NCI-H1694 (cell line): ENCODE data around the gene A2M.

Experiments
- DNase-seq: peaks from one replicate; lab custom pipeline; 2025; lab: John Stamatoyannopoulos, UW

A2M gene

GRCh38 chr12:9073076-9073475 lies 42.6 kb downstream of the A2M start:
- DNase-seq: no peak

DNA sequence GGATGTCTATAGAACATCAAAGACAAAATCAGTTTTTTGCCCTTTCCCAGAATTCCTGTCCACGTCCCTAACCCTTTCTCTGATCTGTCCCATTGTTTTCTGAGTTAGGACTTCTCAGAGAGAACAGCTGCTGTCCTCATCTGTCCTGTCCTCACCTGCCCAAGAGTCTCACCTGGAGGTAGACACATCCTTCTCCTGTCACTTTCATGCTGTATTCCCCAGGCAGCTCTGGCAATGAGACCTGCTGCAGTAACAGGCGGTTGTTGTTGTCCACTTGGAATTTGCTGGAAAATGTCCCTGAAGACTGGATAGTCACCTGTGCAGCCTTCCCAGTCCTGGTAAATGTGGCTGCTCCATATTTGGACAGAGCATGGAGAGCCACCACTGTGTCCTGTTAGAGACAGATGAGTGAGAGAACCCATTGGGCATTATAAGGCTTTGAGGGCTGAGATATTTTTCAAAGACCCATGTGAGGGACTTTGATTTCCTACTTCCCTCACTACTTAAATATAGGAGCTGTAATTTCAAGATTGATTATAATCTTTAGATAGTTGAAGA lies 43.2 kb downstream of the A2M start:
- DNase-seq: no peak

DNA sequence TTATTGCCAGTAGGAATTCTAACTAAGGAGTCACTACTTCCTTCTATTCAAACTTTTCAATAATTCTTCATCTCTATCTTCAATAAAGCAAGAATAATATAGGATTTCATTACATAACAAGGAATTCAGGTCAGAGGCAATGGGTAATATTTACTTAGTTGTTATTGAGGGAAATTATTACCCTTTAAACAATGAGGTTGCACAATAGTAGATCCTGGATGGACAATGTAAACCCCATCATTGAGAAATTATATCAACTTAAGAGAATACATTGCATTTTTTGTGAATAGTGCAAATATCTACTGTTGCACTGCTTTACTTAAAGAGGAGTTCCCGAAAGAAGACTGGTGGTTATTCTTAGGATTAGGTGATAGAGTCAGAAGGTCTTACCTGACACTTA lies 43.8 kb downstream of the A2M start:
- DNase-seq: no peak

- DNase-seq: no peak
Observed at GRCh38 chr12:9071518-9071917, 44.2 kb downstream of the A2M start.

- DNase-seq: no peak
Observed at GRCh38 chr12:9070351-9070750, 45.4 kb downstream of the A2M start.

DNA sequence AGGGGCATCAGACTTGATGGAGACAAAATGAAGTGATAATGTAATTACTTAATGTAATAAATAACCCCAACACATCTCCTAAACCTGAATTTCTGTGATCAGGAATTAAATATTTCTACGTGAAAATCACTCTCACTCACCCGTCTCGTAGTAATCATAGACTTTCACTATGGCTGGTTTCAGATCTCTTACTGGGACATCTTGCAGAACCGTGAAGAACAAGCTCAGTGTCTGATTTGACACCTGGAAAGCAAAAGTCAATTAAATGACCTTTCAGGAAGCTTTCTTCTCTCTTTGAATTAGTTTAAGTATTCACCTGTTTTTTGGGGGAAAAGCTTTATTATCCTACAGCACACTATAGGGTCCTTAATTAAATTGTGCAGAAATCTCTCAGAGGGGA lies 47.1 kb downstream of the A2M start:
- no peak for DNase-seq

DNA sequence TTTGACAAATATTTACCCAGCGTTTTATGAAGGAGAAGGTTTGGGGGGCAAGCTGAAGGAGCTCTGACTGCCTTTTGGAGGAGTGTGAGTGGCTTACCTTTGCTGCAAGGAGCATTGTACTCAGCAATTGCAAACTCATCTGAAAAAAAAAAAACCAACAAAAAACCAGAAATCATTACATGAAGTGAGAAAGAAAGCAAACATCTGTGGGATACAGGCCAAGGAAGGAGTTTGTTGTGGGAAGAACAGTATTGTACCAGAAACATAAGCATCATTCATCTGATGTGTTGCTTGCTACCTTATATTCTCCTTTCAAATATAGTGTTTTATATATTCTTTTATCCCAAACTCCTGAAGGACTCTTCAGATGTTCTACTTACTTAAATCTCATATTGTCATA lies 47.6 kb downstream of the A2M start:
- DNase-seq: no peak

- DNase-seq: no peak
Observed at GRCh38 chr12:9066755-9067423, 48.8 kb downstream of the A2M start.

DNA sequence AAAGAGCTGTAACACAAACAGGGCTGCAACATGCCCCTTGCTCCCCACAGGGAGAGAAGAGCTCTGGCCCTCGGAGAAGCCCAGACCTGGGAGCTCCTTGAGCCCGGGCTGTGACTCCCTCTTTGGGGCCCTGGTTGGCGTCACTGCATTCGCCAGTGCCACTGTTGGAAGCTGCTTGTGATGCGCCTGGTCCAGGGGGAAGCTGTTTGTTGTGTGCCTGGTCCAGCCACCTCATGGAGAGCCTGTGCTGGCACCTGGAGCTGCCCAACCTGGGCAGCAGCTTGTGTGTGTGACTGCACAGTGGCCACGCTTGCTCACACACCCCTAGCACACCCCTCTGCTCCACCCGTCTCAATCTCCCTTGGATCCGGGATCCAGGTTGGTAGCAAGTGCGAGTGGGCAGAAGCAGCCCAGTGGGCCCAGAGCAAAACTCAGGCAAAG lies 49.5 kb downstream of the A2M start:
- DNase-seq: no peak

- no peak for DNase-seq
Observed at GRCh38 chr12:9065607-9065856, 50.2 kb downstream of the A2M start.

DNA sequence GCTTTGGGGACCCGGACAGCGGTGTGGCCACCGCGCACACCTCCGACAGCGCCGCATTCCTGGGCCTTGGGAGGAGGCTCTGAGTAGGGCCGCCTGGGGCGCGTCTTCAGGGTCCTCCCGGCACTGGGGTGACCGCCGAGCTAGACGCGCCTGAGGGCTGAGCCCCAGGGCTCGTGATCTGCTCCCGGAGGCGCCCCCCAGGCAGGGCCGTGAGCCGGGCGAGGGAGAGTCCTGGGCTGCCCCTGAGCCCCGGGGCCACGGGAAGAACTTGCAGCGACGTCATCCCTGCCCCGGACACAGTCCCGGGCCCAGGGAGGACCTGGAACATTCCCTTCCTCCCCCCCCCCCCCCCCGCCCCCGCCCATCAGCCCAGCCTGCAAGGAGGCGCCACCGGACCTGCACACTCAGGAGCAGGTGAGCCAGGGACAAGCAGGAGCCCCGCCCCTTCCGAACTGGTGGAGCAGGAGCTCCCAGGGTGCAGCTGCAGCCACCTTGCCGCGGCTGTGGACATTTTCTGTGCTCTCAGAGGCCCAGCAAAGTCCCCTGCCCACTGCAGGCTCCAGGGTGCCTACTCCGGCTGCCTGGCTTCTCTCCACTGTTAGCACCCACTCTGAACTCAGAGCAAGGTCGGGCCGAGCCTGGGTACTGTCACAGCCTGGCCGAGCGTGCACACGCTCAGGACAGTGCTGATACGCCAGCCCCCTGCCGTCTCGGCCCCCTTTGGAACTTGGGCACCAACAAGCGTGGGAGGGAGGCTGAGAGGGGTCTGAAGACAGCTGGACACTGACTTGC lies 50.7 kb downstream of the A2M start:
- no peak for DNase-seq

DNA sequence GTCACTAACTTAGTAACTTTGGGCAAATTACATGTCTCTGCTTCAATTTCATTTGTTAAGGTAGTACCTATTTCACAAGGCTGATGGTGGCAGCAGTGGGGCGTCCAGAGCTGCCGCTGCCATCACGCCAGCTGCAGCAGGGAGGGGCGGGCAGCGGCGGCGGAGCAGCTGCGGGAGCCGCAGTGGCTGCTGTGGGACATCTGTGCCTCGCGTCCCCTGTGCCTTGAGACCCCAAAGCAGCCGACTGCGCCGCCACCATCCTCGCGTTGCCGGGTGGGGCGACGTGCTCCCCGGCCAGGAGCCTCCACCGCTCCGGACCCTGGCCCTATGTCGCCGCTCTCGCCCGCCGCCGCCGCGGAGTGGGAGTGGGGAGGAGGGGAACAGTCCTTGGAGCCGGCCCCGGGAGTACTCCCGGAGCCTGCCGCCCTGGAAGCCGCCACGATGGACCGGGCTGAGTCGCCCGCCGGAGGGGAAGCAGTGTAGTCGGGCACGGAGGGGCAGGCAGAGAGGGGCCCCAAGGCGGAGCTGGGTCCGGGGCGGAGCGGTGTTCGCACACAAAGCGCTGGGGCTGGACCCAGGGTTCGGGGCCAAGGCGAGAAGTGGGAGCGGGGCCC lies 51.4 kb downstream of the A2M start:
- DNase-seq: no peak

DNA sequence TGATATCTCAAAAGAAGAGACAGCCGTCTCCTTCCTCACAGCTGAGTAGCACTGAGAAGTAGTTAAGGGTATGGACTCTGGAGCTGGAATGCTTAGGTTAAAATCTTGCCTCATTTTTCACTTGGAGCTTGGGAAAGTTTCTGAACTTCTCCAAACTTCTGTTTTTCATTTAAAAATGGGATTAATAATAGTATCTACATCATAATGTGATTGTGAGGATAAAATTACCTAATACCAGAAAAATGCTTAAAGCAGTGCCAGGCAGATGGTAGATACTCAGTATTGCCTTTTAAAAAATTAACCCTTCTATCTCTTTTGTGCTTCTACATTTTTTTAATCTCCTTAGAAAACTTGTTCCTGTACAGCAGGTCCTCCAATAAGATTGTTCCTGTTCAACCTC lies 63.1 kb downstream of the A2M start:
- DNase-seq: no peak

- no peak for DNase-seq
Observed at GRCh38 chr12:9051158-9051550, 64.6 kb downstream of the A2M start.

DNA sequence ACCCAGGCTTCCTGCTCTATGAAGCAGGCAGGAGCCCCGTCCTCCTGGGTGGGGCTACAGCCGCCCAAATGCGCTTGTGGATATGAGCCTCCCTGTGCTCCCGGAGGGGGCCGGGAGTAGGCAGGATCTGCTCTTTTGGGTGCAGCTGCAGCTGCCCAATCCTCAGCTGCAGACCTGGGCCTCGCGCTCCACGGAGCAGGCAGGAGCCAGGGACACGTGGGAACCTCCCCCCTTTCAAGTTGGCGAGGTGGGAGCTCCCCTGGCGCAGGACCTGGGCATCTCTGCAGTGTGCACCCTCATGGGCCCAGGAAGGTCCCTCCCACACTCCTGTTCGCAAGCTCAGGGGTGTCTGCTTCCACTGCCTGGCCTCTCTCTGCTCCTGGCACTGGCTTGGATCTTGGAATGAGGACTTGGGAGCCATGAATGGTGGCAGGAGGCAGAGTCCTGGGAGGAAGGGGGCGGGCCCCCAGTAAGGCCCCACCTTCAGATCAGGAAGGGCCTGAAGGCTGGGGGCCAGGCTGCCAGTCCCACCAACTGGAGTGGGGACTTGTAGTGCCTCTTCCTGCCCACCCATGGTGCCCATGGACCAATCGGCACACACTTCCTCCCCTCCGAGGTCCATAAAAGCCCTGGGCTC lies 65.1 kb downstream of the A2M start:
- DNase-seq: no peak

DNA sequence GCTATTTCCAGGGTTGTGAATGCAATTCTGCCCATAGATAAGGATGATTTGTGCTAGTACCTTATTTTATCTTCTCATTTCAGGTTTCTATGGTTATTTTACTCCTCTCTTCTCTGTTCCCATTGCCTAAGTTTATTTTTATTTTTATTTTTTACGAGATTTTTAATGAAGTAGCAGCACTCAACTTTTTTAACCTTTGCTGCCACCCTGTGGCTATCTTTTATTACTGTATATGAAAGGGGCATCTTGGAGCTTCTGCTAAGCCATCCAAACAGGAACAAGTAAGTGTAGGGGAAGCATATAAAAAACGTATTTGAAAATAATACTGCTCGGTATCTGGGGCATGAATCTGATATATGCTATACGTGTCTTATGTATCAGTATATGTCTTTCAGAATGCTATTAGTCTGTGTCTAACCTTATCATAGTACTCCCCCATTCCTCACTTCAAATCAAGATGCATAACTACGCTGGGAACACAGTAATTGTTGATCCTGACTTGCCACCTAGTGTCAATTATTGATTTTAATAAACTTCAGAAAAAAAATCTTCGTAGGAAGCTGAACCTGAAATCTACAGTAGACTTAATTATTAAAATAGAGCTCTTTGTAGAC lies 66.1 kb downstream of the A2M start:
- peak; percentile 16 for DNase-seq

DNA sequence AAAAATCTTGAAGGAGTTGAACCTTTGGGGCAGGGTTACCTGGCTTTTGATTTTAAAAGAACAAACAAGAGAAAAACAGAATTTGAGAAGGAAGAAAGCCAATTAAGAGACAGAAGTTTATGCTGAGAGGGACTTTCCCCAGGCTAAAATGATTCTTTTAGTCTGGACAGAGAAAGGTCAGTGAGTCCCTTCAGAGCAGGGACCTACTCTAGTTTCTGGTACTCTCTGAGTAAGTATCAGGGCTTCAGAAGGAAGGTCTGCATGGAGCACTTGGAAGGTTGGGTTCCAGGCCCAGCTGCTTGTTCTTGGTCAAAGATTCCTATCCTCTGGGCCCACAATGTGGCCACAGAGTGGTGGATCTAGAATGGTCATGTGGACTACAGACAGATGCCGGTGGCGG lies 66.8 kb downstream of the A2M start:
- DNase-seq: no peak

GRCh38 chr12:9047105-9047504 lies 68.6 kb downstream of the A2M start:
- no peak for DNase-seq

DNA sequence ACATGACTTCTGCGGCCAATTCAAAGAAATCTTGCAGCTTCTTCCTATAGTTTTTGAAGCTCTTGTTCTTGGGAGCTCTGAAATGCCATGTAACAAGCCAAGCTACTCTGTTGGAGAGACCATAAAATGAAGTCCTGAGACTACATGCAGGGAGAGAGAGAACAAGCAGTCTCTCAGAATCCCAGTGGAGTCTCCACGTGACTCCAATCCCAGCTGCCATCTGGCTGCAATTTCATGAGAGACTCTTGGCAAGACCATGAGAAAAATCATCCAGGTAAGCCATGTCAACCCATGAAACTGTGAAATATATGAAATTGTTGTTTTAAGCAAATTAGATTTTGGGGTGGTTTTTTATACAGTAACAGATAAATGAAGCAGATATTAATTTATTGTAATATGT lies 72.0 kb downstream of the A2M start:
- no peak for DNase-seq

DNA sequence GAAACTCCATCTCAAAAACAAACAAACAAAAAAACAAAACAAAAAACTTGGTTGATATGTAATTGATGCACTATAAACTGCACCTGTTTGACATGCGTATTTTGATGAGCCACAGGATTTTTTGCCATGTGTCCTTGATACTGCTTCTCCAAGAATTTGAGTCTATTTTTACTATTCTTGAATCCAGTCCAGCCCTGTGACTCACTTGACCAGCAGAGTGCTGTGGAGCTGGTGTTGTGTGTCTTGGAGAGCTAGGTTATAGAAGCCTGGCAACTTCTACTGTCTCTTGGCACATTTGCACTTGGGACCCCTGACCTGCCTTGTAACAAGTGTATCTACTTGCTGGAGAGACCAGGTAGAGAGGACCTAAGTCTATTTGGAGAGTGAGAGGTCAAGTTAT lies 74.4 kb downstream of the A2M start:
- no peak for DNase-seq

GRCh38 chr12:9040484-9041186 lies 75.1 kb downstream of the A2M start:
- no peak for DNase-seq
